Measurements from ENCODE around the gene MARCHF11.

MARCHF11 gene

DNA sequence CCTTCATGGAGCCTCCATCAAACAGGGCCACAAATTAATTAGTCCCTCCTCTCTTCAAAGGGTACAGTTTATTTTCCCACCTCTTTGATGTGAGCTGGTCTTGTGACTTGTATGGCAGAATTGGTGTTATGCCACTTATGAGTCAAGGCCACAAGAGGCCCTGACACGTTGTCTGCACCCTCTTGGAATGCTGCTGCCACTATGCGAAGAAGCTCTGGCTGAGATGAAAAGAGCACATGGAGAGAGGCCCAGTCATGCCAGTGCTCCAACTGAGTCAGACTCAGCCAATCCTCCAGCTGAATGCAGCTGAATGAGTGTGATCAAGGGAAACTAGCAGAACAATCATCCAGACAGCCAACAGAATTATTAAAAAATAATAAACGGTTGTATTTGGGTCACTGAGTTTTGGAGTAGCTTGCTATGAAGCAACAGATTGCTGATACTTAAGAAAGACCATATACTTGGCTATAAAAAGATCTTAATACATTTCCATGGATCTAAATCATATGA lies 128.3 kb downstream of the MARCHF11 start:
- DNase-seq (ENCODE audit: low read depth) = no peak

DNA sequence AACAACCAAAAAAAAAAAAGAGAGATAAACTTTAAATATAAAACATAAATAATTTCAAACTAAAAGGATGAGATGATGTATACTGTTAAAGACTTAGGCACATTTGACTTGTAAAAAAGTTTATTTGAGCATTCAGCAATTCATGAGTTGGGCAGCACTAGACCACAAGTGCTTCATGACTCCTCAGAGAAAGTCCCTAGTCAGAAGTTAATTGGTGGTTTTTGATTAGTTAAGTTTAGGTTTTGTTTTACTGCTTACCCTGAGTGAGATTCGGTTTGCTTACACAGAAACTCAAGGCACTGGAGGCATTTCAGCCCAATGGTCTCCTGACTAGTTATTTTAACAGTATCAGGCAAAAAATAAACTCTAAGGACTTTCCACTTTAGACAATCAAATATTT lies 129.2 kb downstream of the MARCHF11 start:
- no peak for DNase-seq (ENCODE audit: low read depth)

DNA sequence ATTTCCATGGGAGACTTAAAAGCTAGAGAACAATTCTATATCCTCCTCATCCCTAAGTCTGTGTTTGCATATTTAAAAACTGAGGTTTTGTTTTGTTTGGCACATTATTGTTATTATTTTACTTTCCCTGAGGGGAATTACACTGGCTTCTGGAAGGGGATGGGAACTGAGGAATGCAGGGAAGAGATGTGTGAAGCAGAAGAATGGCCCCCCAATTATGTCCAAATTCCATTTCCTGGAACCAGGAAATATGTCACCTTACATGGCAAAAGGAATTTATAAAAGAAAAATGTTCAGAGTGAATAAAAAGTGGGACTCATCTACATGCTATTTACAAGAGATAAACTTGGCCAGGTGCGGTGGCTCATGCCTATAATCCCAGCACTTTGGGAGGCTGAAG lies 129.8 kb downstream of the MARCHF11 start:
- DNase-seq (ENCODE audit: low read depth) = no peak

DNA sequence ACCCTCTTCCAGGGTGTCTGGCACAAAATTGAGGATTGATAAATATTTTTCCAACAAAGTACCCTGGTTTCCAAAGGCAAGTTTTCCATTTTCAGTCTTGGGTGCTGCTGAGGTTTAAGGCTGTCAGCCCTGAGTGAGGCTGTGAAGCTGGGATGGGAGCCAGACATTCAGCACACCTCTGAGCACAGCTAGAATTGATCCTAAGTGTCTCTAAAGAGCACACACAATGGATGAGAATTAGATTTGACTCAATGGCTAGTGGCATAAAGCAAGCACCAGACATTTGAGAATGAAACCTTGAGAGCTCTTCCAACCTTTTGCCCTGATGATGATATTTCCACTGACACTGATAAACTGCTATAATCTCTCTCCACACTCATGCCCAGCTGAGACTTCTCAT lies 131.5 kb downstream of the MARCHF11 start:
- no peak for DNase-seq (ENCODE audit: low read depth)

DNA sequence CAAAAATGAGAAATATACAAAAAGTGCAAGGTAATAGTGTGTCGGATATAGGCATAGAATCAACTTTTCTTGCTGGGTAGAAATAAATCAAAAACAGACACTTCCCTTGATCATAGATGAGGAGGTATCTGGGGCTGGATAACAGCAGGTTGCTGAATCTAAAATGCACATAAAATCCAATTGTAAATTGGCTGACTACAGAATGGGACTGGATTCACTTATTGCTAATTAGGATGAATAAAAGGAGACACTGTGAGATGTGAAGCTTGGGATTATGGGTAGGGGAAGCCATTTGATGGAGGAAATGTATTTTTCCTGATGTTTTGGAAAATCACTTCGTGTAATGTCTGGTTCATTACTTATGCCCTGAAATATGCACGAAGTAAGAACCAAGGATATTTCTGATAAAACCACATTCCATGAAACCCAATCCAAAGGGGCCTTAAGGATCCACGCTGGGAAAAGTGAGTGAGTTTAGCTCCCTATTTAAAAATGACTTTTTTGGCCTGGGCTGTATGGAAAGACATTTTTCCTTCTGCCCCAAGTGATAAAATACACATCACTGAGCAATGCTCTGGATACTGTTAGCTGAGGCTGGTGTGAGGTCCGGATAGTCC lies 136.1 kb downstream of the MARCHF11 start:
- DNase-seq (ENCODE audit: low read depth) = no peak

DNA sequence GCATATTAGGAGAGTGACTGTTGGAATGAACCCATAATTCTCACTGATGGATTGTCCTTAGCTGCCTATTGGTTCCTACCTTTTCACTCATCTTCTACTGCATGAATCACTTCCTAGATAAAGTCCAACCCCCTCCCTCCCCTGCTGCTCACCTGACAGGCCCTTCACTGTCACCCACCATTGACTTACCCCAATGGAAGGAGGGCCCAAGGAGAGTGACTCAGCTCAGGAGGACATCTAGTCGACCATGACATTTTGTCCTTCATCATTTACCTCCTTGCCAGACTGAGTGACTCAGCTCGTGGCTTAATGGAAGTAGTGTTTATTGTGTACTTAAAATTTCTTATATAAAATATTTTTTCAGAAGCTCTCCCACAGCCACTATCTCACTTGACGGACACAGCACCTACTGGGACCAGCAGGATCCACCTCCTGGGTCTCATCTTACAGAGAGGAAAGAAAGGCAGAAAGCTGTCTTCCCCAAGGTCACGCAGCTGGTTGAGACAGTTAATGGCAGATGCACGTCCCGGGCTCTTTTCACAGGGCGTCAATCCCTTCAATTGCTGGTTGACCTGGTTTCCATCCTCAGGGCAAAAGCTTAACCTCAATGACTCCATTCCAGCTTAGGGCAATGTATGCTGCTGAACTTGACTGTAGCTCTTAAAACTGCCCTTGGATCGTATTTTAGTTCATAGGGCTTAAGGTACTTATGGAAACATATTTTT lies 142.3 kb downstream of the MARCHF11 start:
- DNase-seq (ENCODE audit: low read depth) = no peak

DNA sequence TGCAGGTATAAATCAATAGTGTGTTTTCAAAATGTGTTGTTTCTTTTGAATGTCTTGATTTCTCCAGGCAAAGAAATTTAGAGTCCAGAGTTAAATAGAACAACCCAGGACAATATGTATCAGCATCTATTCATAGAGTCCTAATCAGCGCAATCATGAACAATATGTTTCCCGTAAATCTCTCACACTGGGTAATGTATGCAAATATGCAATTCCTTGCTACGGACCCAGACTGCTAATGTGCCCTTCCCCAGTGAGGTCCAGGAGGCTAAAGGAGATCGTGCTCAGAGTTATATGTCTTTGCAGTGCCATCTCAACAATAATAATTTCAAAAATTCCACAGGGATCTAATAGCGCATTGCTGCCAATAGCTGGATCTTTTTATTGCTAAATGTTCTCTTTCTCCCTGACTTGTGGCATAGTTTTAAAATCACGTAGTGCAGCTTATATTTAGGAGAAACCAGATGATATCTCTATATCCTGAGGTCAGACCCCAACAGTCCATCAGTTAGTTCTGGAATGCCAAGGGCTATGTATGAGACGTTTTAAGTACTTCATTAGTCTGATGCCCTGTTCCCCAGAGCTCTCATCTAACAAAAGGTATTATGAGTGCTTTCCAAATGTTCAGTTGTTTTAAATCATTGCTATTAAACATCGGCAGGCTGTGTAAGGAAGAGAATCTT lies 145.1 kb downstream of the MARCHF11 start:
- DNase-seq (ENCODE audit: low read depth) = no peak

DNA sequence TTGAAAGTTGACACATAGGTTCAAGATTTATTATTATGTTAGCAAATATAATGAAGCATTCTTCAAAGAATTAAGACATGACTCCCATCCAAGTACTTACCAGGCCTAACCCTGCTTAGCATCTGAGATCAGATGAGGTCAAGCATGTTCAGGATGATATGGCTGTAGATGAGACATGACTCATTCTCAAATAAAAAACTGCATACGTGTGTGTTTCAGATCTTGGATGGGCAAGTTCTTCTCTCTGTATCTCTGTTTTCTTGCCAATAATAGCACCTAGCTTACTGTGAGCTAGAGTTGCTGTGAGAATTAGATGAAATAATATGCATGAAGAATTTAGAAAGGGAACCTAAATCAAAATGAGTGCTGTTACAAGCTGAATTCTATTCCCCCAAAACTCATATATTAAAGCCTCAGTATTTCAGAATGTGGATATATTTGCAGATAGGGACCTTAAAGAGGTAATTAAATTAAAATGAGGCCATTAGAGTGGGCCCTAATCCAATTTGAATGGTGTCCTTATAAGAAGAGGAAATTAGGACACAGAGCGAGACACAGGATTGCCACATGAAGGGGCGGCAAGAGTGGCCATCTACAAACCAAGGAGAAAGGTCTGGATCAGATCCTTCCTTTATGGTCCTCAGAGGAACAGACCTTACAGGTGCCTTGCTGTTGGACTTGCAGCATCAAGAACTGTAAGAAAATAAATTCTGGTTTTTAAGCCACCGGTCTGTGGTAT lies 146.2 kb downstream of the MARCHF11 start:
- no peak for DNase-seq (ENCODE audit: low read depth)

DNA sequence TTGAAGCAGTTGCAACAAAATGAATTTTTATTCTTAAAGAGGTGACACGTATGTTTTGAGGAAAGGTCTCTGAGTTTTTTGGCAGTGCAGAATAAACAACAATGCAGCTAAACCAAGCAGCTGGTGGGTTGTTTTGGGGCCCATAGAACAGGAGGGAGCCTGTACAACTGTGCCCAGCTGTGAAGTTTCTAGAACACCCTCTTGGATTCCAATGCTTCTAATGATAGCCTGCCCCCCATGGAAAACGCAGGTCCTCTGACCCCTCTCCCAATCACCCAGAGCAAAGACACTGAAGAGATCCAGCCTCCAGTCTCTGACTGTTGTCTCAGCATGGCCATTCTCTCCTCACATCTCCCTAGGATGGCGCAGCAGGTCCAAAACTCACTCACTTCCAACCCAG lies 150.9 kb downstream of the MARCHF11 start:
- no peak for DNase-seq (ENCODE audit: low read depth)

DNA sequence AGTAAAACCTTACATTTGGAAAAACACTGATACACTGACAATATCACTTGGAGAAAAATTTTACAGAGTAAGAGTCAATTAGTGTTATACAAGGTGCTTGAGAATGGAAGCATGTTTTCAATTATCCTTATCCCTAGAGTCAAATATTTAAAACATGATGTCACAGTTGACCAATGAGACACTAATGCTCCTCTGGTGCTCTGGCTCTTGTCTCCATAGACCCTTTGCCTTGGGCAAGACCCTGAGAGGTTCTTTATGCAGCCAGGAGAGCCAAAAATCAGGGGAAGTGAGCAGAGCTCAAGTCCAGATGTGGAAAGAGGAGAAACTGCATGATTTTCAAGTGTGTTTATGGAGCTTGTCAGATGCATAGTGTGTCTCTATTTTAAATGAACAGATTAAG lies 153.9 kb downstream of the MARCHF11 start:
- no peak for DNase-seq (ENCODE audit: low read depth)

DNA sequence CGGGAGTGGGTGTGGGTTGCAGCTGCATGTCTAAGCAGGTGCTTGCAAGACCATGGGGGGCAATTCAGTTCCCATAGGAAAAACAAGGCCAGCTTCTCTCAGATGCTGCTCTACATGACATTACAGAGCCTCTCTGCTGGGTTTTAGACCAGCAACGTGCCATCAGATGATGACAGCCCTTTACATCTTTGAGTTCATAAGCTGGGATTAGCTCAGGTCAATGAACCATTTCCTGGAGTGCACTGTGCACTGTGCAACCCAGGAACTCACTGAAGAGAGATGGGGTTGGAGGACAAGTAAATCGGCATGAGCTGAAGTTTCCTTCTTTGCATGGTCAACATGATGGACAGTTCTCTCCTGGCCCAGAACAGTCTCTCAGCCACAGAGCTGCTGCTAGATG lies 160.6 kb downstream of the MARCHF11 start:
- DNase-seq (ENCODE audit: low read depth) = no peak

DNA sequence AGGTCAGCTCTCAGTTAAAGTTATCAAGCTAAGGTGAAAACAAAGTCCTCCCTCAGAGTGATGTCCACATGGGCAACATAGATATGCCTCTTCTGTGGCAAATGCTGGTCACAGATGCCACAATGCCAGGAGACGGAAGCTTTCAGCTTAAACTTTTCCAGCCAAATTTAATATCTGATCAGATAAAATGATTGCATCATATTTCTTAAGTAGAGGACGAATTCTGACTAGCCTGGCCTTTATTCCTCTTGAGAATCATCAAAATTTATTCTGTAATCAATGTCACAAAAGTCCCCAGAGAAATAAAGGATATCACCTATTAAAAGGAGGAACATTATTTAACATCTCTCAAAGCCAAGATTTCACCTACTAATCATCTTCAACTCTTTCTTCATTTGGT lies 161.9 kb downstream of the MARCHF11 start:
- DNase-seq (ENCODE audit: low read depth) = no peak

Measured in stimulated activated CD8-positive, alpha-beta memory T cell treated with anti-CD3 and anti-CD28 coated beads, Interleukin-12 subunit alpha, Interleukin-12 subunit beta, amount 100 ng/mL, for 4 hours (primary cell).